HepG2 (cell line): ENCODE data around the gene ITSN2. TPM values are rescaled to one million over a fixed set of nuclear protein-coding genes. Genes with fewer than 3 reads are reported as not detected.
A peak's percentile ranks its signal among the peaks of the same experiment; 100 is the strongest.

ENCODE experiments used
- ATAC-seq: fragments of 200-7000 bp; cut with Tn5 transposase; 3 replicates; pipeline ENCODE4 v1.9.1; 2020; ENCODE audit warnings: mild to moderate bottlenecking, moderate library complexity
- BruUV-seq: library from RNA; stranded (reverse); fragments of 400-500 nt; replicated peaks from 2 replicates; lab custom pipeline; 2021; lab: Mats Ljungman, UMichigan
- CTCF ChIA-PET: fragments of 300-600 bp; formaldehyde crosslinking; extraction: SDS; loops from one replicate; lab custom pipeline; 2021; ENCODE audit warnings: low total read pairs, inconsistent platforms, low intra/inter-chr PET ratio; lab: Yijun Ruan, JAX
- POLR2A ChIA-PET: fragments of 350-600 bp; sonication (Branson Sonifier 250); formaldehyde crosslinking; loops from one replicate; lab custom pipeline; 2020; ENCODE audit warnings: antibody characterized with exemption, inconsistent platforms; lab: Yijun Ruan, JAX
- DNase-seq: peaks from one replicate; pipeline ENCODE4 v3.0.0-alpha.2; 2015; ENCODE audit warnings: low spot score
- FAIRE-seq: peaks from 3 replicates; lab custom pipeline; 2011; peaks lifted over from hg19 to GRCh38; lab: Jason Lieb, UNC
- H2AFZ ChIP-seq: one replicate; pipeline ENCODE4 v1.6.1; 2011; ENCODE audit warnings: low read length, inconsistent platforms
- H3K27ac ChIP-seq: fragments of 300-600 bp; 3 replicates; pipeline ENCODE4 v1.8.0; 2011; ENCODE audit warnings: mixed run types, mild to moderate bottlenecking, mixed read lengths, low read length, inconsistent platforms; ENCODE audit not compliant: insufficient read depth; ENCODE audit errors: extremely low read length
- H3K27me3 ChIP-seq, 2 experiments: fragments of 200-600 bp in 1 of 2; 2 replicates in 1 of 2; 3 replicates in 1 of 2; pipeline versions ENCODE4 v1.6.0 to v1.8.0; 2011; ENCODE audit warnings: low read length in 2 of 2, mild to moderate bottlenecking in 2 of 2, moderate library complexity in 2 of 2, inconsistent platforms in 1 of 2; ENCODE audit not compliant: insufficient read depth in 2 of 2, control insufficient read depth in 1 of 2
- H3K36me3 ChIP-seq, 2 experiments: fragments of 200-600 bp in 1 of 2; replicated peaks in 1 of 2; 2 replicates in 1 of 2; 3 replicates in 1 of 2; pipeline versions ENCODE4 v1.5.1 to v1.8.0; 2011; ENCODE audit warnings: low read length in 2 of 2, inconsistent platforms in 1 of 2; ENCODE audit not compliant: insufficient read depth in 2 of 2, control insufficient read depth in 1 of 2
- H3K4me1 ChIP-seq: 2 replicates; pipeline ENCODE4 v1.5.1; 2012; ENCODE audit warnings: low read length, inconsistent platforms; ENCODE audit not compliant: insufficient read depth
- H3K4me2 ChIP-seq: 2 replicates; pipeline ENCODE4 v1.6.0; 2011; ENCODE audit warnings: low read depth, low read length, inconsistent platforms
- H3K4me3 ChIP-seq, 3 experiments: fragments of 200-600 bp in 1 of 3; sonication (generic), shearing (Covaris generic) in 1 of 3; replicated peaks in 1 of 3; 2 replicates each; pipeline ENCODE4 v1.5.1; 2011 to 2016; ENCODE audit warnings: low read length in 3 of 3, inconsistent platforms in 2 of 3, low read depth in 2 of 3, mild to moderate bottlenecking in 2 of 3, control low read depth in 1 of 3, mixed read lengths in 1 of 3; ENCODE audit not compliant: insufficient read depth in 1 of 3
- H3K79me2 ChIP-seq: one replicate; pipeline ENCODE4 v1.6.1; 2011; ENCODE audit warnings: low read length, inconsistent platforms; ENCODE audit not compliant: insufficient read depth
- H3K9ac ChIP-seq: 2 replicates; pipeline ENCODE4 v1.6.0; 2011; ENCODE audit warnings: mild to moderate bottlenecking, low read depth, low read length, inconsistent platforms; ENCODE audit not compliant: insufficient read depth
- H3K9me3 ChIP-seq: 2 replicates; pipeline ENCODE4 v1.5.1; 2012; ENCODE audit warnings: mild to moderate bottlenecking, low read length
- H4K20me1 ChIP-seq: 2 replicates; pipeline ENCODE4 v1.6.0; 2011; ENCODE audit warnings: inconsistent platforms, mild to moderate bottlenecking, low read length, moderate library complexity; ENCODE audit not compliant: insufficient read depth
- CCAR2 ChIP-seq: fragments of 200-400 bp; formaldehyde crosslinking; optimal IDR thresholded peaks from 2 replicates; pipeline ENCODE3; 2018; ENCODE audit warnings: low read depth, mild to moderate bottlenecking, low read length, moderate library complexity
- ELF3 ChIP-seq: IDR thresholded peaks from 2 replicates; pipeline ENCODE4 v1.6.1; 2016; ENCODE audit warnings: missing genetic modification reagents, missing compliant biosample characterization
- MAFF ChIP-seq: IDR thresholded peaks from 2 replicates; pipeline ENCODE4 v1.6.1; 2011; ENCODE audit warnings: low read depth, low read length, improper control_type of control experiment
- MAFK ChIP-seq, 2 experiments: IDR thresholded peaks in 1 of 2; conservative IDR thresholded peaks in 1 of 2; 2 replicates each; pipeline ENCODE4 v1.6.1; 2011; ENCODE audit warnings: improper control_type of control experiment in 2 of 2, low read length in 2 of 2
- RAD21 ChIP-seq: fragments of 450-650 bp; formaldehyde crosslinking; IDR thresholded peaks from 2 replicates; pipeline ENCODE4 v1.5.0; 2020; ENCODE audit warnings: mild to moderate bottlenecking
- SMC3 ChIP-seq: IDR thresholded peaks from 2 replicates; pipeline ENCODE4 v1.6.1; 2011; ENCODE audit warnings: low read length, improper control_type of control experiment
- STAG1 ChIP-seq: sonication (generic); formaldehyde crosslinking; IDR thresholded peaks from 2 replicates; pipeline ENCODE4 v1.4.0; 2020; ENCODE audit warnings: missing genetic modification reagents
- ZC3H4 ChIP-seq: sonication (generic); formaldehyde crosslinking; IDR thresholded peaks from 2 replicates; pipeline ENCODE4 v1.4.0; 2020; ENCODE audit warnings: missing genetic modification reagents, borderline replicate concordance
- WGBS: methylation state at CpG from one replicate; pipeline ENCODE4 v1.1.6; 2017; ENCODE audit warnings: low lambda C conversion rate; 5-methylcytosine and 5-hydroxymethylcytosine counted together
- in situ Hi-C: cut with HindIII; loops from 2 replicates; pipeline ENCODE4 v1.10.0; 2017; ENCODE audit warnings: low pct_unique_long_range_greater_than_20kb; ENCODE audit not compliant: extremely low pct_ligation_motif_present
- intact Hi-C: fragments of 100-400 bp; cut with micrococcal nuclease; formaldehyde crosslinking; loops from one replicate; pipeline ENCODE4 v1.10.0; 2022; ENCODE audit not compliant: unreplicated experiment
- polyA plus RNA-seq, 8 experiments: library from polyadenylated mRNA; depleted of rRNA in 3 of 8; stranded (reverse) in 7 of 8; unstranded in 1 of 8; fragments of >200 nt; fragmentation: Illumina TruSeq in 4 of 8; extraction: Trizol in 4 of 8; gene quantifications; 2 replicates each; pipeline versions ENCODE4 v1.2.1 to v1.2.3, GENCODE V29; 2011 to 2016; ENCODE audit warnings: low read depth in 4 of 8, missing spikeins in 1 of 8, mixed read lengths in 1 of 8; ENCODE audit not compliant: insufficient read depth in 1 of 8
- total RNA-seq, 5 experiments: library from RNA; depleted of rRNA; stranded (reverse); fragments of >200 nt; fragmentation: Illumina TruSeq; extraction: Trizol; gene quantifications; 2 replicates each; pipeline ENCODE4 v1.2.3, GENCODE V29; 2016; ENCODE audit warnings: low read depth in 1 of 5
- TF ChIP-seq, protein P1 (sequence below): sonication (generic); formaldehyde crosslinking; IDR thresholded peaks from 2 replicates; pipeline ENCODE4 v1.5.0; 2020; ENCODE audit warnings: mild to moderate bottlenecking, missing genetic modification reagents, moderate library complexity

Gene ITSN2
- total and polyA plus RNA-seq, 2 of the 13 experiments (the other 11 are each of a cell fraction or from before 2014, with no cell fraction given) = 26.0 to 26.6 TPM

GRCh38 chr2:24228470-24228869, 131.9 kb downstream of the ITSN2 start:
- ATAC-seq = peak; percentile 74
- Histone ChIP-seq H3K9ac (no peak overlapping the region), H3K4me3 (no peak overlapping the region), H3K27ac (no peak overlapping the region), H3K27me3 (no peaks in the 10 kb centered on the region), H3K4me2 (no peak overlapping the region), H3K9me3 (no peaks in the 10 kb centered on the region), H4K20me1 (no peaks in the 10 kb centered on the region), H2AFZ (no peak overlapping the region), H3K36me3 (no peaks in the 10 kb centered on the region), H3K79me2 (no peaks in the 10 kb centered on the region), H3K4me1 (no peaks in the 10 kb centered on the region)
- no TSS peak for BruUV-seq
- FAIRE-seq = peak; percentile 83
- CTCF ChIA-PET = no interaction called here
- intact Hi-C loops = loop anchor here (5.0 kb wide), 1 partner anchor 154 kb away; no protein-coding TSS in a partner anchor
- peak; percentile 14; the same call in 1 of the 2 replicates for TF ChIP-seq RAD21 (CRISPR knock-in tag)
- peak; percentile 60 for TF ChIP-seq STAG1 (CRISPR knock-in tag)
- no peak for TF ChIP-seq ZC3H4 (CRISPR knock-in tag)
- TF ChIP-seq, protein P1, sequence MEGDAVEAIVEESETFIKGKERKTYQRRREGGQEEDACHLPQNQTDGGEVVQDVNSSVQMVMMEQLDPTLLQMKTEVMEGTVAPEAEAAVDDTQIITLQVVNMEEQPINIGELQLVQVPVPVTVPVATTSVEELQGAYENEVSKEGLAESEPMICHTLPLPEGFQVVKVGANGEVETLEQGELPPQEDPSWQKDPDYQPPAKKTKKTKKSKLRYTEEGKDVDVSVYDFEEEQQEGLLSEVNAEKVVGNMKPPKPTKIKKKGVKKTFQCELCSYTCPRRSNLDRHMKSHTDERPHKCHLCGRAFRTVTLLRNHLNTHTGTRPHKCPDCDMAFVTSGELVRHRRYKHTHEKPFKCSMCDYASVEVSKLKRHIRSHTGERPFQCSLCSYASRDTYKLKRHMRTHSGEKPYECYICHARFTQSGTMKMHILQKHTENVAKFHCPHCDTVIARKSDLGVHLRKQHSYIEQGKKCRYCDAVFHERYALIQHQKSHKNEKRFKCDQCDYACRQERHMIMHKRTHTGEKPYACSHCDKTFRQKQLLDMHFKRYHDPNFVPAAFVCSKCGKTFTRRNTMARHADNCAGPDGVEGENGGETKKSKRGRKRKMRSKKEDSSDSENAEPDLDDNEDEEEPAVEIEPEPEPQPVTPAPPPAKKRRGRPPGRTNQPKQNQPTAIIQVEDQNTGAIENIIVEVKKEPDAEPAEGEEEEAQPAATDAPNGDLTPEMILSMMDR (CRISPR knock-in tag) = peak; percentile 52
- TF ChIP-seq ELF3 (CRISPR knock-in tag) = no peak
- 0 out of 2 replicates have a peak, but pooled peaks have one; percentile 22 for TF ChIP-seq SMC3
- no peak for TF ChIP-seq CCAR2
- TF ChIP-seq MAFF = peak; percentile 70
- TF ChIP-seq MAFK (conservative IDR thresholded peaks at IDR 0.05 in 1 of 2, IDR thresholded peaks at IDR 0.05 in 1 of 2; ENCODE audit: low read length in 2 of 2) = peak; percentile 72 to 77
- DNase-seq = peak; percentile 35
- POLR2A ChIA-PET = no interaction called here
- in situ Hi-C loops = no loop called here
- 49% methylated on average over 1 of the region's 1 CpG for WGBS
